Stimulated activated CD4-positive, alpha-beta T cell treated with anti-CD3 and anti-CD28 coated beads, Interleukin-12 subunit alpha, Interleukin-12 subunit beta, amount 100 ng/mL, for 48 hours (primary cell): Measurements from ENCODE around the gene KRR1.
"Not testable (repeated sequence)": the region's sequence is repeated elsewhere in the genome, so short reads cannot be mapped to it uniquely, and the experiment has no call there.

Experiments
- DNase-seq, 3 donors: peaks; one replicate each; pipeline ENCODE4 v3.0.0-alpha.2; 2020; ENCODE audit warnings: low read depth in 2 of 3, low spot score in 1 of 3

The KRR1 gene

DNA sequence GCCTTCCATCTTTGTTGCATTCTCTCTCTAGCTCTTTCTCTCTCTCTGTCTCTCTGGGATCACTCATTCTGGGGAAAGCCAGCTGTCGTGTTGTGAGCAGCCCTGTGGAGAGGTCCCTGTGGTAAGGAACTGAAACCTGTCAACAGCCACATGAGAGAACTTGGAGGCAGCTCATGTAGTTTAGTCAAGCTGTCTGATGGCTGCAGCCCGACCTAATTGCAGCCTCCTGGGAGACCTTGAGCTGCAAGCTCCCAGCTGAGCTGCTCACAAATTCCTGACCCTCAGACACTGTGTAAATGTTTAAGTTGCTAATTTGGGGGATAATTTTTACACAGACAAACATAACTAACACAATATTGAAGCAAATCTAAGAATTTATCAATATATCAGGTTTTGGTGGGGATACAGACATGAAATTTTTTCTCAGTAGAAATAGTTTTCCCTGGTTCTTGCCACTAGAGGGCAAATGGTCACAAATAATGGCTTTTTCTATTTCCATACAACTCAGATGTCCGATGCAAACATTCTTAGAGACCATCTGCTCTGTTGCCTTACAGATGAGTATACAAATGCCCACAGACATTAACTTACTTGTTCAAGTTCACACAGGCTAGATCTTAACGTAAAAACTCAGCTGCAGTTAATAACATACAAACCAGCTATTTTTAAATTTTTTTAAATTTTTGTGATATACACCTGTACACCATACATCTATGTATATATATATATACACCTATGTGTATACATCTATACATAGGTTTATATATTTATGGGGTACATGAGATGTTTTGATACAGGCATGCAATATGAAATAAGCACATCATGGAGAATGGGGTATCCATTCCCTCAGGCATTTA is 15.5 kb upstream of the KRR1 start:
- peak in 1 of 3 donors; percentile 13 for DNase-seq

- no peak for DNase-seq
Observed at GRCh38 chr12:75525263-75525662, 13.9 kb upstream of the KRR1 start.

DNA sequence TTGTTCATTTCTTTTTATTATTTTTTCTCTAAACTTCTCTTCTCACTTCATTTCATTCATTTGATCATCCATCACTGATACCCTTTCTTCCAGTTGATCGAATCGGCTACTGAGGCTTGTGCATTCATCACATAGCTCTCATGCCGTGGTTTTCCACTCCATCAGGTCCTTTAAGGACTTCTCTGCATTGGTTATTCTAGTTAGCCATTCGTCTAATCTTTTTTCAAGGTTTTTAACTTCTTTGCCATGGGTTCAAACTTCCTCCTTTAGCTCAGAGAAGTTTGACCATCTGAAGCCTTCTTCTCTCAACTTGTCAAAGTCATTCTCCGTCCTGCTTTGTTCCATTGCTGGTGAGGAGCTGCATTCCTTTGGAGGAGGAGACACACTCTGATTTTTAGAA is 10.7 kb upstream of the KRR1 start:
- not testable (repeated sequence) for DNase-seq

GRCh38 chr12:75521224-75521623 is 9.8 kb upstream of the KRR1 start:
- DNase-seq: not testable (repeated sequence)

- DNase-seq: no peak
Observed at GRCh38 chr12:75509621-75510020, 1.8 kb downstream of the KRR1 start.

DNA sequence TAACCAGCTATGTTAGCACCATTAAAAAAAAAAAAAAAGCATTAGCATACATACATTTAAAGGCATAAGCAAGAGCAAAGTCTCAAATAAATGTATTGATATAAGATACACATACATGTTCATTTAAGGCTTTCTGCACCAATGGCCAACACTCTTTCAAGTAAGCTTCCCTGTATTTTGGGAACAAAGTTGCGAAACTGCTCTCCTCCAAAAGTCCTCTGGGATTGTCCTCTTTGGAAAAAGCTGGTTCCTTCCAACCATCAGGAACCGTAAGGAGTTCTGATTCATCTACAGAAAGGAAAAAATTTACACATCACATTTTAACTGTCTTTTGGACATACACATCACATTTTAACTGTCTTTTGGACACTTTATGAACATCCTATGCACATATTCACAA is 3.2 kb downstream of the KRR1 start:
- DNase-seq: no peak

- no peak for DNase-seq
Observed at GRCh38 chr12:75507086-75507485, 4.3 kb downstream of the KRR1 start.

GRCh38 chr12:75505706-75506312 is 5.6 kb downstream of the KRR1 start:
- DNase-seq: no peak

DNA sequence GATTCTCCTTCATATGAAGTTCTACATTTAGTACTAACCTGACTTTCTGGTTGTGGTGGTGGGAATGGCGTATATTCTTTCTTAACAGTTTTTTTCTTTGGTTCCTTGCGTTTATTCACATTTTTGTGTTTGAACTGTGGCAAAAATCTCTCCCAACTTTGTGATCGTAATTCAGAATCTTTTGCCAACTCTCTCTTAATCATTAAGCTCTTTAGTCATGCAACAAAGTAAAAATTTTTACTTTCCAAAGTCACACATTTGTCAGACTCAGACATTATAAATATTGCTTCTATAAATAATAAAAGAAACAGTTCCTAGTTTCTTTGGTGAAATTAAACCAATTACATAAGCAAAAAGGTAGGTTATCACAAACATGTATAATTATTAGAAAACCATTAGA is 7.5 kb downstream of the KRR1 start:
- DNase-seq: no peak

DNA sequence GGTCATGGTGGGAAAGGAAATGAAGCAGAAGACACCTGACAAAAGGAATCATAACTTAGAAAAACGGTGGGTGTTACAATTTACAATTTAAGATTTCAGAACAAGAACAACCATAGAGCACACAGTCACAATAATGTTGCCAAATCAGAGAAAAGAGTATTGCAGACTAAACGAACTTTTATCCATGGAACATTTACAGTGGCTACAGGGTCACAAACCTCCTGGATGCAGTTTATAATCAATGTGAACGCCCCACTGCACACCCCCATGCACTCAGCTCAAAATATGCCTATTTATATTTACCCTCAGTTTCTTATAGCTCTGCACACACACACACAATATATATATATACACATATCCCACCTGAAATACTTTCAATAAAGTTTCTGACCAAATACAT is 8.0 kb downstream of the KRR1 start:
- DNase-seq: no peak

DNA sequence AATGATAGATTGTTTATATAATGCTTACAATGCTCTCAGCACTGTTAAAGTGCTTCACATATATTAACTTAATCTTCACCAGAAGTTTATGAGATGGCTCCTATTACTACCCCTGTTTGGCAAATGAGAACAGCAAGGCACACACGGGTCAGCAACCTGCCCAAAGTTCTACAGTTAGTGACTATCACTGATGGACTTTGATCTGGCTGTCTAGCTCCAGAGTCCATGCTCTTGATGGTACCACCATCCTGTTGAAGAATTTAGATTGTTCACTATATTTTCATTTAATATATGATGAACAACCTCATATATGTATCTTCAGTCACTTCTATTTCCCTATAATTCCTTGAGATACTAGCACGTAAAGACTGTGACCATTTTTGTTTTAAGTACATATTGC is 20.2 kb downstream of the KRR1 start:
- no peak for DNase-seq

DNA sequence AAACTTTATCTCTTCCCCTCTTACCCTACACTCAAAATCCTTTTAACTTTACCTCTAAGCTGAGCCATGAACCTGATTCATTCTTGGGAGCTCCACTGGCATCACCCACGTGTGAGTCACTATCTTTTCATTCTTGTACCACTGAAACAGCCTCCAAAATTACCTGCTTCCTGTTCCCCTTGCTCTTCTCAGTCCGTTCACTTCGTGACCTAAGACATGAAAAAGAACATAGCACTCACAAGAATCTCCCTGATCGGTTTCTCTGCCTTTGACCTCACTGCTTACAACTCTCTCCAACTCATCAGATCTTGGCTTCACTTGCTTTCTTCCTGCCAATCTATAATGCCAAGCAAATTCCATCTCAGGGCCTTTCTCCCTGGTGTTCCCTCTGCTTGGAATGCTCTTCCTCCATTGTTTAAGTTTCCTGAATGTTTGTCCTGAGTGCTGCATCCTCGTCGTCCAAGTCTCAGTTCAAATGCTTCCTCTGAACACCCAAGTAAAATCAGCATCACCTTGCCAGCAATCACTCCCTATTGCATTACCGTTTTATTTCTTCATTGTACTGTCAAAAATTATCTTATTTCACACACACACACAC is 21.7 kb downstream of the KRR1 start:
- peak; percentile 17 to 34 (median 20) for DNase-seq

- DNase-seq: no peak
Observed at GRCh38 chr12:75489187-75489586, 22.2 kb downstream of the KRR1 start.

GRCh38 chr12:75488553-75488952 is 22.9 kb downstream of the KRR1 start:
- no peak for DNase-seq

- DNase-seq: no peak
Observed at GRCh38 chr12:75487308-75487707, 24.1 kb downstream of the KRR1 start.

DNA sequence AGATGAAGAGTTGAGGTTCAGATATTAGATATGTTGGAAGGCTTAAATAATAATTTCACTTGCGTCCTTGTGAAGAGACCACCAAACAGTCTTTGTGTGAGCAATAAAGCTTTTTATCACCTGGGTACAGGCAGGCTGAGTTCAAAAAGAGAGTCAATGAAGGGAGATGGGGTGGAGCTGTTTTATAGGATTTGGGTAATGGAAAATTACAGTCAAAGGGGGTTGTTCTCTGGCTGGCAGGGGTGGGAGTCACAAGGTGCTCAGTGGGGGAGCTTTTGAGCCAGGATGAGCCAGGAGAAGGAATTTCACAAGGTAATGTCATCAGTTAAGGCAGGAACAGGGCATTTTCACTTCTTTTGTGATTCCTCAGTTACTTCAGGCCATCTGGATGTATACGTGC is 27.0 kb downstream of the KRR1 start:
- not testable (repeated sequence) for DNase-seq

GRCh38 chr12:75483431-75483830 is 28.0 kb downstream of the KRR1 start:
- no peak for DNase-seq

GRCh38 chr12:75482646-75483045 is 28.8 kb downstream of the KRR1 start:
- no peak for DNase-seq

GRCh38 chr12:75481774-75482173 is 29.6 kb downstream of the KRR1 start:
- no peak for DNase-seq

- DNase-seq: no peak
Observed at GRCh38 chr12:75481013-75481705, 30.2 kb downstream of the KRR1 start.

DNA sequence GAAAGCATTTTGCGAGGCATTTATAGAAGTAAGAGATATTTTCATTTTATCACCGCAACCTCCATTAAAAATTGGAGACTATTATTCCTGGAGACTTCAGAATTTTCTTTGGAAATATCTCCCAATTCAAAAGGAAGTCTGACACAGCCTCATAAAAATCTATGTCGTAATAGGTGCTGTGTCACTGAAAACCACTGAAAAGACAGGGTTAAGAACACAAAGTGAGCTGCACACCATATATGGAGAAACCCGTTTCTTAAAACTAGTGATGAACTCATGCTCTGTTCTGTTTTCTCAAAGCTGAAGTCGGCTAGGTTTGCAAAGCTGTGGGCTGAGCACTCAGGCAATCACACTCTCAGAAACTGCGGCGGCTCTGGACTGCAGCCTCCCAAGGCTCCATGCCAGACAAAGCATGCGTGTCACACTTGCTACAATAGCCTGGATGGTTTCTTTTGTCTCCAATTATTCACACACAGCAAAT is 30.9 kb downstream of the KRR1 start, which contains the start of gene GLIPR1:
GLIPR1 (plus strand) TSS at position 287 of the 481 bp plus-strand sequence; CDS start at position 413, 126 bp downstream.
- peak; percentile 58 to 71 (median 67) for DNase-seq
